ENCODE data around the gene CFAP77. TPM values are rescaled to one million over a fixed set of nuclear protein-coding genes. Genes with fewer than 3 reads are reported as not detected.
A peak's percentile ranks its signal among the peaks of the same experiment; 100 is the strongest.

CFAP77 gene
- total and polyA plus RNA-seq, 10 of the 15 experiments (the other 5 are each of a cell fraction or from before 2014, with no cell fraction given): 0.33 TPM; not detected in 9

DNA sequence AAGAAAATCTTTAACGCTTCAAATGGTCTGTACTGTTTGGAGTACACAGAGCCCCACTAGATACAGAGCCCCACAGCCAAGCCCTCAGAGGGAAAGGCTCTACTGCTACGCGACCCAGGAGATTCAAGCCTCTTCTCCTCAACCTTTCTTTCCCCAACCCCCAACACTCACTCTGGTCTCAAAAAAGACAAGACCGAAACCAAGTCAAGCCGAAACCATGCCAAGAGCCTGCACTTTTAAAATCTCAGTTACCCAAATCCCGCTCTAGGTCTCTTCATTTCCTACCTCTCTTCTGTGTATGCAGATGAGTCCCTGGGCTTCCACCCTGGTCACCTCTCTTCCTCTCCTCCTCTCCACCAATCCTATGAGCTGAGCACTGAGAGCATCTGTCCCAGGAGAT, 204.3 kb downstream of the CFAP77 start (continued):
- TF ChIP-seq NBN (IDR thresholded peaks at IDR 0.05): no peak
- TF ChIP-seq PML (IDR thresholded peaks at IDR 0.05; ENCODE audit: low read length): no peak
- TF ChIP-seq NFIC (IDR thresholded peaks at IDR 0.05; ENCODE audit: low read depth, low read length): no peak
- TF ChIP-seq SIN3A (IDR thresholded peaks at IDR 0.05; ENCODE audit: low read depth, low read length): no peak
- no peak for TF ChIP-seq MYB (IDR thresholded peaks at IDR 0.05; ENCODE audit: borderline replicate concordance, low read depth, low read length)

DNA sequence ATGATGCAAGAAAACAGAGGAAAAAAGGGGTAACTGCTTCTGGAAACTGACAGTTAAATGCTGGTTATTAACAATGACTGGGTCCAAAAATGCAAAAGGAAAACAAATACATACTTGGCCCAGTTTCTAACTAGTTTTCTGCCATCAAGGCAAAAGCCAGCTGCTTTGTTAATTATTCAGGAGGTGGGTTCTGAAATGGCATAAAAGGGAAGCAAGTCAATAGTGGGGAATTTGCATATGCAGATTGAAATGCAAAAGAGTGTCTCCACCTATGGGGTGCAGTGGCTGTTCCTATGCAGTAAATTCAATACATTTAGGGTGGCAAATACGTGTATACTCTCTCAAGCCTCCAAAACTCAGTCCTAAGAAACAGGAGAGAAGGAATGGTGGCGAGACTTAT, 205.8 kb downstream of the CFAP77 start:
- Histone ChIP-seq H3K9ac (ENCODE audit: control insufficient read depth, insufficient read depth, low read length) (no peak overlapping the region), H2AFZ (ENCODE audit: control insufficient read depth, low read depth, low read length) (no peak overlapping the region), H3K4me2 (ENCODE audit: control insufficient read depth, insufficient read depth) (no peak overlapping the region), H3K9me3 (replicated peaks; ENCODE audit: control insufficient read depth, insufficient read depth, low read length) (no peaks in the 10 kb centered on the region), H4K20me1 (ENCODE audit: control insufficient read depth, insufficient read depth) (no peaks in the 10 kb centered on the region), H3K4me1 (ENCODE audit: control insufficient read depth, insufficient read depth, low read length) (no peaks in the 10 kb centered on the region), H3K27me3 (replicated peaks in 1 of 2; ENCODE audit: control insufficient read depth in 2 of 2, insufficient read depth in 2 of 2, low read length in 1 of 2) (no peaks in the 10 kb centered on the region), H3K36me3 (ENCODE audit: control insufficient read depth in 2 of 2, insufficient read depth in 2 of 2, low read length in 1 of 2) (peaks cover 8 to 35% of the 10 kb centered on the region in 2 experiments; a peak in 3 of 4 replicates), H3K4me3 (no peak overlapping the region), H3K79me2 (ENCODE audit: control insufficient read depth, insufficient read depth, low read length) (no peaks in the 10 kb centered on the region), H3K27ac (ENCODE audit: control insufficient read depth, insufficient read depth) (no peak overlapping the region)
- no TSS peak for BruUV-seq (replicated peaks)
- ATAC-seq: no peak
- no peak for FAIRE-seq
- ChIA-PET RAD21 (ENCODE audit: unreplicated experiment) (no interaction called here), CTCF (no interaction called here), SMC1A (ENCODE audit: uncharacterized antibody, unreplicated experiment) (interaction anchor here (0.7 kb wide), 1 partner anchor 1559 kb away, joined by 3 read pairs; no protein-coding TSS in a partner anchor), POLR2A (no interaction called here)
- peak; percentile 43; the same call in 1 of the 3 replicates for TF ChIP-seq POU2F2 (IDR thresholded peaks at IDR 0.05; ENCODE audit: borderline replicate concordance, low read depth, low read length)
- TF ChIP-seq, protein P1, sequence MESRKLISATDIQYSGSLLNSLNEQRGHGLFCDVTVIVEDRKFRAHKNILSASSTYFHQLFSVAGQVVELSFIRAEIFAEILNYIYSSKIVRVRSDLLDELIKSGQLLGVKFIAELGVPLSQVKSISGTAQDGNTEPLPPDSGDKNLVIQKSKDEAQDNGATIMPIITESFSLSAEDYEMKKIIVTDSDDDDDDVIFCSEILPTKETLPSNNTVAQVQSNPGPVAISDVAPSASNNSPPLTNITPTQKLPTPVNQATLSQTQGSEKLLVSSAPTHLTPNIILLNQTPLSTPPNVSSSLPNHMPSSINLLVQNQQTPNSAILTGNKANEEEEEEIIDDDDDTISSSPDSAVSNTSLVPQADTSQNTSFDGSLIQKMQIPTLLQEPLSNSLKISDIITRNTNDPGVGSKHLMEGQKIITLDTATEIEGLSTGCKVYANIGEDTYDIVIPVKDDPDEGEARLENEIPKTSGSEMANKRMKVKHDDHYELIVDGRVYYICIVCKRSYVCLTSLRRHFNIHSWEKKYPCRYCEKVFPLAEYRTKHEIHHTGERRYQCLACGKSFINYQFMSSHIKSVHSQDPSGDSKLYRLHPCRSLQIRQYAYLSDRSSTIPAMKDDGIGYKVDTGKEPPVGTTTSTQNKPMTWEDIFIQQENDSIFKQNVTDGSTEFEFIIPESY (IDR thresholded peaks at IDR 0.05): no peak
- intact Hi-C loops (cut with micrococcal nuclease; ENCODE audit: unreplicated experiment): no loop called here
- DNase-seq (ENCODE audit: low read depth, low spot score): no peak
- in situ Hi-C loops (cut with MboI): no loop called here
- WGBS (ENCODE audit: insufficient coverage, insufficient replicate concordance, low lambda C conversion rate, missing lambda C conversion rate): 93% methylated on average over 2 of the region's 2 CpGs
